ENCODE data around the gene SDF4. TPM values are rescaled to one million over a fixed set of nuclear protein-coding genes. Genes with fewer than 3 reads are reported as not detected.

The SDF4 gene
- total and polyA plus RNA-seq, 2 experiments from 2014 or later = 214 to 261 TPM

DNA sequence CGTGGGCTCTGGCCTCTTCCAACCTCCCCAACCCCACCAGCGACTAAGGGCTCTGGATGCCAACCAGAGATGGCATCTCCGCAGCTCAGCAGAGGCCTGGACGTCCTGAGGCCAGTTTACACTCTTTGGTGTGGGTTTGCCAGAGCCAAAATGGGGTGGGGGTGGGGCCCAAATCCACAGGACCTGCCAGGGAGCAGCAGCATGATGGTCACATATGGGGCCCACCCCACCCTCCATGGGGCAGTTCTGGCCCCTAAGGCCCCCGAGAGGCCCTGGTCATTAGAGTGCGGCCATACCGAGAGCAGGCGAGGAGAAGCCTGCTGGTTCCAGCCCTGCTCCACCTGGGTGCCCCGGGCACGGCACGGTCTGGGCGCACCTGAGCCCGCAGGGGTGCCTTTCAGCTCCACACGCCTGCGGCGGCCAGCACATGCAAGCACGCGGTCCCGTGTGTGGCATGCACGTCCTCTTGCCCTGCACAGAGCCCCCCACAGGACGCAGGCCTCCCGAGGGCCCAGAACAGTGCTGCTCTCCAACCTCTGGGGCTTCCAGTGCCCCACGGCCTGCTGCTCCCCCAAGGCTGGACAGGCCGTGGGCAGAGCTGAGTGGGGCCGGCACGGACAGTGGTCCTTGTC lies 9.9 kb upstream of the SDF4 start:
- Histone ChIP-seq H3K36me3 (ENCODE audit: low read depth) (no peaks in the 10 kb centered on the region), H3K9ac (no peak overlapping the region), H3F3A (ENCODE audit: insufficient read depth) (no peaks in the 10 kb centered on the region), H3K4me2 (ENCODE audit: unreplicated experiment) (no peak overlapping the region), H3K79me2 (ENCODE audit: insufficient read depth) (no peaks in the 10 kb centered on the region), H2AFZ (no peak overlapping the region), H3K4me1 (ENCODE audit: insufficient read depth) (no peaks in the 10 kb centered on the region), H3K27me3 (replicated peaks; ENCODE audit: insufficient read depth) (no peaks in the 10 kb centered on the region), H3K4me3 (no peak overlapping the region), H4K20me1 (ENCODE audit: insufficient read depth) (no peaks in the 10 kb centered on the region), H3K9me3 (ENCODE audit: low read depth) (no peaks in the 10 kb centered on the region), H3K9me2 (ENCODE audit: insufficient read depth) (no peaks in the 10 kb centered on the region), H3K27ac (no peak overlapping the region)
- TF ChIP-seq EZH2 (IDR thresholded peaks at IDR 0.05; ENCODE audit: insufficient read depth, poor library complexity, severe bottlenecking) (no peak), EZH2phosphoT487 (IDR thresholded peaks at IDR 0.05; ENCODE audit: insufficient read depth, low read depth) (no peak)
- DNase-seq = no peak
- in situ Hi-C loops (cut with MboI) = no loop called here
- WGBS, 2 experiments (ENCODE audit: low coverage in 1 of 2, low lambda C conversion rate in 2 of 2, missing lambda C conversion rate in 2 of 2) = 83 to 86% methylated on average over 26 of the region's 26 CpGs

DNA sequence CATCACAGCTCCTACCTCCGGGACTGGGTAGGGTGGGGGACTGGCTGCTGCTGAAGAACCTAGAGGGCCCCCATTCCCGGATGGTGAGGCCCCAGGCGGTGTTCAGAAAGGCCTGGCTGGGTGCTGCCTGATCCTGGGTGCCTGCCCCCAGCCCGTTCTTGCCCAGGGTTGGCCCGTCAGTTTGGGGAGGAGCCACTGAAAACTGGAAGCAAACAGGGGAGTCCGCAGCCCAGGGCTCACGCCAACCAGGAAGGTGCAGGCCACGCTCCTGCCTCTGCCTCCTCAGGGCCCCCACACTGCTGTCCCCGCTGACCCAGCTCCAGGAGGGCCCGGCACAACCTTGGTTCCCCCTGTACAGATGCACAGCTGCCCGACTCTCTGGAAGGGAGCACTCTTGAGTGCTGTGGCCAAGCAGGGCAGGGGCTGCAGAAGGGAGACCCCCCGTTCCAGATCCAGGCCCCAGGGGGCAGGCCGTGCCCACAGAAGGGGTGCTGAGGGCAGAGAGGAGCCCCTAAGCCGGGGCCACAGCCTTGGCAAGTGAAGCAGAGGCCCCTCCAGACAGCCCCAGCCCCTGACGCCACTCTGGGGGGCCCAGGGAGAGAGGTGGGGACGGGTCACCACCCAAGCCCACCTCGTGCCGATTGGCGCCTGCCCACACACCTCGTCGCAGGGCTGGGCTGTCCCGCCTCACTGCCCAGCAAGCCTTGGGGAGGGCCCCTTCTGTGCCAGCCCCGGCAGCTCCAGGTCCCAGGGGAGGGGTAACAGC lies 9.2 kb upstream of the SDF4 start:
- H3K36me3 ChIP-seq (ENCODE audit: low read depth) = no peaks in the 10 kb centered on the region
- no peaks in the 10 kb centered on the region for H3K9me3 ChIP-seq (ENCODE audit: low read depth)
- H3K27me3 ChIP-seq (replicated peaks; ENCODE audit: insufficient read depth) = no peaks in the 10 kb centered on the region
- no peak overlapping the region for H3K4me2 ChIP-seq (ENCODE audit: unreplicated experiment)
- no peaks in the 10 kb centered on the region for H3K79me2 ChIP-seq (ENCODE audit: insufficient read depth)
- H3F3A ChIP-seq (ENCODE audit: insufficient read depth) = no peaks in the 10 kb centered on the region
- no peaks in the 10 kb centered on the region for H3K4me1 ChIP-seq (ENCODE audit: insufficient read depth)
- DNase-seq = peak; percentile 38
- H3K4me3 ChIP-seq = no peak overlapping the region
- H2AFZ ChIP-seq = no peak overlapping the region
- no peaks in the 10 kb centered on the region for H3K9me2 ChIP-seq (ENCODE audit: insufficient read depth)
- no peak for TF ChIP-seq EZH2phosphoT487 (IDR thresholded peaks at IDR 0.05; ENCODE audit: insufficient read depth, low read depth)
- TF ChIP-seq EZH2 (IDR thresholded peaks at IDR 0.05; ENCODE audit: insufficient read depth, poor library complexity, severe bottlenecking) = no peak
- in situ Hi-C loops (cut with MboI) = no loop called here
- H4K20me1 ChIP-seq (ENCODE audit: insufficient read depth) = no peaks in the 10 kb centered on the region
- H3K27ac ChIP-seq = no peak overlapping the region
- 39 to 56% methylated on average over 19 to 22 of the region's 23 CpGs for WGBS, 2 experiments (ENCODE audit: low coverage in 1 of 2, low lambda C conversion rate in 2 of 2, missing lambda C conversion rate in 2 of 2)
- no peak overlapping the region for H3K9ac ChIP-seq

DNA sequence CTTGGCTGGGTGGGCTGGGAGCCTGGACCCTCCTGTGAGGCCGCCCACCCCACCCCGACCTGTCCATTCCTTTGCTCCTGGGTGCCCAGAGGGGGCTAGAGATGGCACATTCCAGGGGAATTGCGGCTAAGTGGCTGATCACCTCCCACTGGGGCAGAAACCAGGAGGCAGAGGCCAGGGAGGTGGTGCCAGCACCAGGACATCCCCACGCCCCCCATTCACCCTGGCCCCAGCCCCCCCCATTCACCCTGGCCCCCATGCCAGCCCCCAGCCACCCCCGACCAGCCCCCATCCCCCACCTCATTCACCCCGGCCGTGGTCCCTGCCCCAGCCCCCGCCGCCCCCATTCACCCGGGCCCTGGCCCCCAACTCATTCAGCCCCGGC lies 8.5 kb upstream of the SDF4 start:
- Histone ChIP-seq H3K9me2 (ENCODE audit: insufficient read depth) (no peaks in the 10 kb centered on the region), H3K27ac (no peak overlapping the region), H3K27me3 (replicated peaks; ENCODE audit: insufficient read depth) (no peaks in the 10 kb centered on the region), H3K4me3 (no peak overlapping the region), H3F3A (ENCODE audit: insufficient read depth) (no peaks in the 10 kb centered on the region), H3K4me2 (ENCODE audit: unreplicated experiment) (no peak overlapping the region), H3K36me3 (ENCODE audit: low read depth) (no peaks in the 10 kb centered on the region), H3K79me2 (ENCODE audit: insufficient read depth) (no peaks in the 10 kb centered on the region), H2AFZ (no peak overlapping the region), H4K20me1 (ENCODE audit: insufficient read depth) (no peaks in the 10 kb centered on the region), H3K9ac (no peak overlapping the region), H3K9me3 (ENCODE audit: low read depth) (no peaks in the 10 kb centered on the region), H3K4me1 (ENCODE audit: insufficient read depth) (no peaks in the 10 kb centered on the region)
- TF ChIP-seq EZH2phosphoT487 (IDR thresholded peaks at IDR 0.05; ENCODE audit: insufficient read depth, low read depth) (no peak), EZH2 (IDR thresholded peaks at IDR 0.05; ENCODE audit: insufficient read depth, poor library complexity, severe bottlenecking) (no peak)
- no peak for DNase-seq
- 7 to 42% methylated on average over 2 to 11 of the region's 11 CpGs for WGBS, 2 experiments (ENCODE audit: low coverage in 1 of 2, low lambda C conversion rate in 2 of 2, missing lambda C conversion rate in 2 of 2)
- in situ Hi-C loops (cut with MboI) = no loop called here

DNA sequence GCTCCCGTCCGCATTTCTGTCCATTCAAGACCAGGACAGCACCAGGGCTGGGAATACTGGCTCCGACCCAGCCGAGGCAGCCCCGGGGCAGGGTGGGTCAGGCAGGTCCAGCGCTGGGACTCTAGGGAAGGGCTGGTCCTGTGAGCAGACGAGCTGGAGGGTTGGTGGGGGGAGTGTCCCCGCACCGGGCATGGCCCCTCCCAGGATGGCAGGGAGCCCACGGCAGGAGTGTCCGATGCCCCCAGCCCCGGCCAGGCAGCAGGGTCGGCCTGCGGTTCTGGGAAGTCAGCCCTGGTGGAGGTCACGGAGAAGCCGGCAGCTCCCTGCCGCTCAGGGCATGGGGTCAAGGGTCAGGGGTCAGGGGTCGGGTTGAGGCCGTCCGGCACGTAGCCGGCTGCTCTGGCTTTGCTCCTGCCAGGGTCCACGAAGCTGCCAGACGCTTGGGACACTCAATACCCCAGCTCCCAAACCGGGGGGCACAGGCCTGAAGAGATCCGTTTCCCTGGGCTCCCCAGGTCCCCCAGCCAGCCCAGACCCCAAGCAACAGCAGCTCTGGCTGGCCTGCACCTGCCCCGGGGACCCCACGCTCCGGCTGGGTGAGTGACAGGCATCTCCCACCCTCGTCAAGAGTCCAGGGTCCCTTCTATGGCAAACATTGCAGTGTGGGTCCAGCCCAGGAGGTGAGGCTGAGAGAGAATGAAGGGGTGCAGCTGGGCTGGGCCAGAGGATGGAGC lies 8.0 kb upstream of the SDF4 start:
- no peaks in the 10 kb centered on the region for H3F3A ChIP-seq (ENCODE audit: insufficient read depth)
- DNase-seq = peak; percentile 30
- H3K27ac ChIP-seq = no peak overlapping the region
- no peaks in the 10 kb centered on the region for H3K36me3 ChIP-seq (ENCODE audit: low read depth)
- H3K9me3 ChIP-seq (ENCODE audit: low read depth) = no peaks in the 10 kb centered on the region
- WGBS, 2 experiments (ENCODE audit: low coverage in 1 of 2, low lambda C conversion rate in 2 of 2, missing lambda C conversion rate in 2 of 2) = 22 to 24% methylated on average over 20 to 29 of the region's 30 CpGs
- H2AFZ ChIP-seq = no peak overlapping the region
- no peak for TF ChIP-seq EZH2phosphoT487 (IDR thresholded peaks at IDR 0.05; ENCODE audit: insufficient read depth, low read depth)
- no peak for TF ChIP-seq EZH2 (IDR thresholded peaks at IDR 0.05; ENCODE audit: insufficient read depth, poor library complexity, severe bottlenecking)
- H3K27me3 ChIP-seq (replicated peaks; ENCODE audit: insufficient read depth) = no peaks in the 10 kb centered on the region
- H3K79me2 ChIP-seq (ENCODE audit: insufficient read depth) = no peaks in the 10 kb centered on the region
- no peak overlapping the region for H3K9ac ChIP-seq
- no peak overlapping the region for H3K4me2 ChIP-seq (ENCODE audit: unreplicated experiment)
- H3K9me2 ChIP-seq (ENCODE audit: insufficient read depth) = no peaks in the 10 kb centered on the region
- H3K4me1 ChIP-seq (ENCODE audit: insufficient read depth) = no peaks in the 10 kb centered on the region
- H4K20me1 ChIP-seq (ENCODE audit: insufficient read depth) = no peaks in the 10 kb centered on the region
- in situ Hi-C loops (cut with MboI) = no loop called here
- no peak overlapping the region for H3K4me3 ChIP-seq

All from GM23248 (cell line).